Type B pancreatic cell (in vitro differentiated cells): Measurements from ENCODE around the gene MTMR6. TPM values are rescaled to one million over a fixed set of nuclear protein-coding genes. Genes with fewer than 3 reads are reported as not detected.

Experiments
- DNase-seq: peaks from one replicate; pipeline ENCODE4 v3.0.0; 2021; ENCODE audit warnings: mixed read lengths; ENCODE audit not compliant: unreplicated experiment; ENCODE audit errors: extremely low spot score
- H3K27ac Mint-ChIP-seq: 2 replicates; pipeline ENCODE4 v1.8.0; 2021; ENCODE audit warnings: mild to moderate bottlenecking, mixed read lengths
- H3K27me3 Mint-ChIP-seq: 2 replicates; pipeline ENCODE4 v1.8.0; 2021; ENCODE audit warnings: mixed read lengths
- H3K36me3 Mint-ChIP-seq: 2 replicates; pipeline ENCODE4 v1.8.0; 2021; ENCODE audit warnings: mixed read lengths
- H3K4me1 Mint-ChIP-seq: one replicate; pipeline ENCODE4 v1.8.0; 2021; ENCODE audit warnings: mixed read lengths; ENCODE audit not compliant: unreplicated experiment
- H3K4me3 Mint-ChIP-seq: 2 replicates; pipeline ENCODE4 v1.8.0; 2021; ENCODE audit warnings: mild to moderate bottlenecking, mixed read lengths
- H3K9me3 Mint-ChIP-seq: 2 replicates; pipeline ENCODE4 v1.8.0; 2021; ENCODE audit warnings: mixed read lengths
- total RNA-seq: library from RNA; stranded (reverse); gene quantifications from 2 replicates; pipeline ENCODE4 v1.2.1, GENCODE V29; 2021; ENCODE audit warnings: low replicate concordance
- TF ChIP-seq, protein P1 (sequence below): fragments of 200-600 bp; sonication (generic); conservative IDR thresholded peaks from 2 replicates; pipeline ENCODE4 v1.5.0; 2021; ENCODE audit warnings: antibody characterized with exemption, mild to moderate bottlenecking

MTMR6 gene
- total RNA-seq, 1 donor from 2014 or later, result 11.4 TPM

DNA sequence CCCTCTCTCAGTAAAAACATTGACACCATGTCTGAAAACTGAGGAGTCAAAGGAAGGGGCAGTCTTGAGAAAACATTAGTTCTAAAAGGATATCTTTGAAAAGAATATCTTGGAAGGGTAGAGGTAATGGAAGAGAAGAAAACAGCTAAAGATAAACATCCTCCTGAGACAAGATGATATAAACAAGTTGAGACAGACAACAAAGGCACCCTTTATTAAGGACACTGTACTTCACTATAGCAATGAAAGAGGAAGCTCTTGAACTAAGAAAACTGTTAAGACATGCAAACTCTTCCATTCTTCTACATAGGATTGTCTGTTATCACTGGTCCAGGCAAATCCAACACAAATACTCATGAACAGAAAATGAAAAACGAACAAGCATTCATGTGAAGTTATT lies 46.3 kb downstream of the MTMR6 start:
- no peak for DNase-seq
- TF ChIP-seq, protein P1, sequence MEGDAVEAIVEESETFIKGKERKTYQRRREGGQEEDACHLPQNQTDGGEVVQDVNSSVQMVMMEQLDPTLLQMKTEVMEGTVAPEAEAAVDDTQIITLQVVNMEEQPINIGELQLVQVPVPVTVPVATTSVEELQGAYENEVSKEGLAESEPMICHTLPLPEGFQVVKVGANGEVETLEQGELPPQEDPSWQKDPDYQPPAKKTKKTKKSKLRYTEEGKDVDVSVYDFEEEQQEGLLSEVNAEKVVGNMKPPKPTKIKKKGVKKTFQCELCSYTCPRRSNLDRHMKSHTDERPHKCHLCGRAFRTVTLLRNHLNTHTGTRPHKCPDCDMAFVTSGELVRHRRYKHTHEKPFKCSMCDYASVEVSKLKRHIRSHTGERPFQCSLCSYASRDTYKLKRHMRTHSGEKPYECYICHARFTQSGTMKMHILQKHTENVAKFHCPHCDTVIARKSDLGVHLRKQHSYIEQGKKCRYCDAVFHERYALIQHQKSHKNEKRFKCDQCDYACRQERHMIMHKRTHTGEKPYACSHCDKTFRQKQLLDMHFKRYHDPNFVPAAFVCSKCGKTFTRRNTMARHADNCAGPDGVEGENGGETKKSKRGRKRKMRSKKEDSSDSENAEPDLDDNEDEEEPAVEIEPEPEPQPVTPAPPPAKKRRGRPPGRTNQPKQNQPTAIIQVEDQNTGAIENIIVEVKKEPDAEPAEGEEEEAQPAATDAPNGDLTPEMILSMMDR, result no peak
- Mint-ChIP-seq H3K4me1 (no peaks in the 10 kb centered on the region), H3K27me3 (no peaks in the 10 kb centered on the region), H3K27ac (no peak overlapping the region), H3K36me3 (peaks cover 4% of the 10 kb centered on the region), H3K9me3 (peaks cover 5% of the 10 kb centered on the region), H3K4me3 (no peak overlapping the region)

DNA sequence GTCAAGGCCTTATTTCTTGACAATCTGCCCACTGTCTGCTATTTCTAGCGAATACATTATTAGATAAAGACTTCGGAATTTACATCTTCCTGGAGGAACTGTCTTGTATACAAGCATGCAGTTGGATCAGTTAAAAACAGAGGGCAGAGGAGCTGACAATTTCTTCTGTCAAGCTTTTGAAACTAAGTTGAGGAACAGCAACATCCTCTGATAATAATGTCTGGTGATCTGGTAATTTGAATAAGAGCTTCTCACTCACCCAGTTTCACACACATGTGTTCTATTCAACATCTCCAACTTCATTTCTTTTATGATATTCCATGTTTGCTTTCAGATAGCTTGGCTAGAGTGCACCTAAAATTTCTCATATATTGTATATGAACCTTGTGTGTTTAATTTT lies 50.2 kb downstream of the MTMR6 start:
- H3K27ac Mint-ChIP-seq, result no peak overlapping the region
- DNase-seq, result no peak
- TF ChIP-seq, protein P1, result no peak
- no peak overlapping the region for H3K4me3 Mint-ChIP-seq
- no peaks in the 10 kb centered on the region for H3K36me3 Mint-ChIP-seq
- no peaks in the 10 kb centered on the region for H3K9me3 Mint-ChIP-seq
- no peaks in the 10 kb centered on the region for H3K4me1 Mint-ChIP-seq
- H3K27me3 Mint-ChIP-seq, result no peaks in the 10 kb centered on the region

DNA sequence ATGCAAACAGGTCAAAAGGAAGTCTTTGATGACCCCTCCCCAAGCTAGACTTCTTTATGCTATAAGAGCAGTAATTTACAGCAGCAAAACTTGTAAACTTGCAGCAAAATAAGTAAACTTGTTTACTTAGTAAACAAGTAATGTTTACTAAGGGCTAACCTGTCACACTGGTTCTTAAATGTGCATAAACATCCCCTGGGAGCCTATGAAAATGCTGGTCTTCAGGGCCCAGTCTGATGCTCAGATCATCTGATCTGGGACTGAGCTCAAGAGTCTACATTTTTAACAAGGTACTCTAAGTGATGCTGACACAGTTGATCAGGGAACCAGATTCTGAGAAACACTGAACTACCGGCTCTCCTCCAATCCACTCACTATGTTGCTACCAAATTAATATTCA lies 53.4 kb downstream of the MTMR6 start:
- DNase-seq, result no peak
- TF ChIP-seq, protein P1, result no peak
- Mint-ChIP-seq H3K4me1 (no peaks in the 10 kb centered on the region), H3K9me3 (no peaks in the 10 kb centered on the region), H3K27me3 (peaks cover 8% of the 10 kb centered on the region), H3K27ac (no peak overlapping the region), H3K36me3 (no peaks in the 10 kb centered on the region), H3K4me3 (no peak overlapping the region)

DNA sequence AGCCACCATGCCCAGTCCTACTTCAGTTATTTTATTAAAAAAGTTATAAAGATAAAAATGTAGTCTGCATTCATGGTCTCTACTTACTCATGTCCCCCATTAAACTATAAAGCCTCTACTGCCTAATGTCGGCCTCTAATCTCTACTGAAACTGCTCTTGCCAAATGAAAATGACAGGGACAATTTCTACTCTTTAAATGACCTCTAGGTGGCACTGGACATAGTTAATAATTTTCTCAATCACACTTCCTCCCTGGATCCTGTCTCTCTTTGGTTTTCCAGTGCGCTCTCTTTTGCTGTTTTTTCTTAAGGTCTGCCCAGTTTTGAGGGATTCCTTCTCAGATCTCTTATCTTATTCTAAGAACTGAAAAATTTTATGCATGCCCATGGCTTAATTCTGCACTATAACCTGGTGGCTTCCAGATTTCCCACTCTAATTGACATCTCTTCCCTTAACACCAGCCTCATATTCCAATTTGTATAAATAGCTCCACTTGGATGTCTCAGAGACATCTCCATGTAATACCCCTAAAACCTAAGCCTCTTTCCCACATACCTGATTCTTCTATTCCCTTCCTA lies 54.3 kb downstream of the MTMR6 start:
- H3K27me3 Mint-ChIP-seq, result peaks cover 14% of the 10 kb centered on the region
- no peak for DNase-seq
- no peak overlapping the region for H3K27ac Mint-ChIP-seq
- no peaks in the 10 kb centered on the region for H3K9me3 Mint-ChIP-seq
- TF ChIP-seq, protein P1, result peak; percentile 76
- no peaks in the 10 kb centered on the region for H3K36me3 Mint-ChIP-seq
- no peak overlapping the region for H3K4me3 Mint-ChIP-seq
- no peaks in the 10 kb centered on the region for H3K4me1 Mint-ChIP-seq

DNA sequence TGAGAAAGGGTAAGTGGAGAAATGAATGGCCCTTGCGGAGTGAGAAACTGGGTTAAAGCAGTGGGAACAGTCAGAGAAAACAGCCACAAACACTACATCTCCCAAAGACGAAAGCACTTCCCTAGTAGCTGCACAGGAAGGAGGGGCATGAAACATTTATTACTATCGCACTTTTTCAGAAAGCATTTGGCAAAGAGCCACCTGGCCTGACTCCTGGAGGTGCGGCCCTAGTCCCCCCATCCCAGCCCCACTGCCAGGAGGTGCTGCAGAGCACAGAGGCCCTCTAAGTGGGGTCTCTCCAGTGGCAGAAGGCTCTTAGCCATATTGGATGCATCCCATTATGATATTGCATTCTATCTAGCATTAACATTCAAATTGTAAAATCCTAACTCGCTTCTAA lies 55.8 kb downstream of the MTMR6 start:
- H3K9me3 Mint-ChIP-seq, result no peaks in the 10 kb centered on the region
- no peak overlapping the region for H3K4me3 Mint-ChIP-seq
- DNase-seq, result no peak
- peaks cover 23% of the 10 kb centered on the region for H3K27me3 Mint-ChIP-seq
- H3K4me1 Mint-ChIP-seq, result no peaks in the 10 kb centered on the region
- H3K36me3 Mint-ChIP-seq, result no peaks in the 10 kb centered on the region
- TF ChIP-seq, protein P1, result no peak
- no peak overlapping the region for H3K27ac Mint-ChIP-seq

DNA sequence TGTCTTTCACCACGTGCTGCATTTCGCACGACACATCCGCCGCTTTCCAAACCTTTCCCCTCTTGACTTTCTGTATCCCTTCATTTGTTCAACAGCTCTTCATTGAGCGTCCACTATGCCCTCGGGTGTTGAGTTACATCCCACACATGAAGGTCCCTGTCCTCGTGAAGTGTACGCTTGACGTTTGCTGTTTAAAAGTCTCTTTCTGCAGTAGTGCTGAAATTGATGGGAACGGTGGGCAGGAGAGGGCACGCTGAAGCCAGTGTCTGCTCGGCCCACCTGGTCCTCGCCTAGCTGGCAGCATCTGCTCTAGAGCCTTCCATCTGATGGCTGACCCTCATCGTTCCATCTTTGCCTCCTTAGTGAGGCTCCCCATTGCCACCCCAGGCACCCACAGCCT lies 59.6 kb downstream of the MTMR6 start:
- TF ChIP-seq, protein P1, result no peak
- peaks cover 30% of the 10 kb centered on the region for H3K27me3 Mint-ChIP-seq
- no peaks in the 10 kb centered on the region for H3K36me3 Mint-ChIP-seq
- no peaks in the 10 kb centered on the region for H3K4me1 Mint-ChIP-seq
- no peak for DNase-seq
- H3K9me3 Mint-ChIP-seq, result no peaks in the 10 kb centered on the region
- no peak overlapping the region for H3K4me3 Mint-ChIP-seq
- H3K27ac Mint-ChIP-seq, result no peak overlapping the region
